LNCaP clone FGC (cell line): Measurements from ENCODE around the gene DDHD1.

Source experiments
- DNase-seq: peaks from one replicate; pipeline ENCODE4 v3.0.0-alpha.2; 2011; ENCODE audit warnings: low read depth
- H3K4me3 ChIP-seq: 2 replicates; pipeline ENCODE4 v1.5.1; 2011; ENCODE audit warnings: mild to moderate bottlenecking, low read depth, low read length, control low read depth
- CTCF ChIP-seq: IDR thresholded peaks from 2 replicates; pipeline ENCODE4 v1.5.1; 2012; ENCODE audit warnings: mild to moderate bottlenecking; ENCODE audit not compliant: control insufficient read depth, insufficient read depth; ENCODE audit errors: extremely low read depth

The DDHD1 gene

GRCh38 chr14:53043027-53043581, 110.0 kb downstream of the DDHD1 start:
- no peak for TF ChIP-seq CTCF
- DNase-seq = no peak
- no peak overlapping the region for H3K4me3 ChIP-seq

- DNase-seq = no peak
- H3K4me3 ChIP-seq = no peak overlapping the region
- TF ChIP-seq CTCF = no peak
Measured at GRCh38 chr14:53042480-53042879, 110.6 kb downstream of the DDHD1 start.

- no peak for TF ChIP-seq CTCF
- DNase-seq = no peak
Measured at GRCh38 chr14:53041067-53041466, 112.1 kb downstream of the DDHD1 start.

GRCh38 chr14:53038629-53039028, 114.5 kb downstream of the DDHD1 start:
- no peak for TF ChIP-seq CTCF
- DNase-seq = no peak
- no peak overlapping the region for H3K4me3 ChIP-seq

More at GRCh38 chr14:53041067-53041466, 112.1 kb downstream of the DDHD1 start:
- H3K4me3 ChIP-seq = no peak overlapping the region

- no peak for DNase-seq
- no peak for TF ChIP-seq CTCF
- no peak overlapping the region for H3K4me3 ChIP-seq
Measured at GRCh38 chr14:53037016-53037415, 116.1 kb downstream of the DDHD1 start.

GRCh38 chr14:53035336-53036210, 117.5 kb downstream of the DDHD1 start:
- H3K4me3 ChIP-seq = no peak overlapping the region
- no peak for TF ChIP-seq CTCF
- DNase-seq = no peak
